Upper lobe of right lung (tissue), 1 donor: Measurements from ENCODE around the gene FAM117B. TPM values are rescaled to one million over a fixed set of nuclear protein-coding genes. Genes with fewer than 3 reads are reported as not detected.

Experiments
- ATAC-seq: fragments of 200-7000 bp; cut with Tn5 transposase; one replicate; pipeline ENCODE4 v1.9.1; 2020; ENCODE audit warnings: mild to moderate bottlenecking, moderate library complexity
- DNase-seq: peaks from one replicate; pipeline ENCODE4 v3.0.0-alpha.2; 2020
- H3K27ac ChIP-seq: fragments of 200-600 bp; one replicate; pipeline ENCODE4 v1.8.0; 2022
- H3K27me3 ChIP-seq: fragments of 200-600 bp; one replicate; pipeline ENCODE4 v1.8.0; 2022; ENCODE audit warnings: mild to moderate bottlenecking
- H3K36me3 ChIP-seq: fragments of 200-600 bp; one replicate; pipeline ENCODE4 v1.8.0; 2022
- H3K4me1 ChIP-seq: fragments of 200-600 bp; one replicate; pipeline ENCODE4 v1.8.0; 2022
- H3K4me3 ChIP-seq: fragments of 200-600 bp; one replicate; pipeline ENCODE4 v1.8.0; 2022; ENCODE audit warnings: mild to moderate bottlenecking
- H3K9me3 ChIP-seq: fragments of 200-600 bp; one replicate; pipeline ENCODE4 v1.8.0; 2022
- CTCF ChIP-seq: fragments of 200-600 bp; IDR thresholded peaks from one replicate; pipeline ENCODE4 v1.8.0; 2022; ENCODE audit warnings: antibody characterized with exemption
- intact Hi-C: fragments of 100-400 bp; cut with DNase I; formaldehyde crosslinking; loops from one replicate; pipeline ENCODE4 v1.11.0; 2022
- total RNA-seq: library from RNA; stranded (reverse); fragmentation: NEBNext Ultra II Directional; extraction: Animal tissue kit (Norgen Biotek cat#: 25700); gene quantifications from one replicate; pipeline ENCODE4 v1.2.1, GENCODE V29; 2021
- donor health status: DM: no; HTN: yes; CAD: no; lungs with severe emphysema.

FAM117B gene
- total RNA-seq, 1 donor from 2014 or later, result 9.8 TPM

DNA sequence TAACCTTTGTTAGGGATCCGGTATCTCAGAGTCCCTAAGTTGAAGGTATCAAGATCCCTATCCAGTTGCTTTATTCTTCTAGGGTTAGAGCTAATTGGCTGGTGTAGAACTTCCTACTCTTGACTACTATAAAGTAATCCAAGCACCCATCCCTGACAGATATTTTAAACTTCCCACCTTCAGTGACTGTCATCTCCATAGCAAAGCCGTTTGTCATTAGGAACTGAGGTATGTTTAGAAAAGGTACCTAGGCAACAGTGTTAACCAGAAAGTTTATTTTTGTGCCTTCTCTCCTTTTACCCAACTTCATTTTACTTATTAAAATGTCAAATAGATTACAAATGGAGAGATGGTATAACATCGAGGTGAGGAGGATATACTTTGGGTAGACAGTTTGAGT is 4.5 kb downstream of the FAM117B start:
- peaks cover 18% of the 10 kb centered on the region for H3K4me1 ChIP-seq
- no peaks in the 10 kb centered on the region for H3K9me3 ChIP-seq
- H3K27me3 ChIP-seq, result no peaks in the 10 kb centered on the region
- DNase-seq (no peak), ATAC-seq (no peak)
- no peak overlapping the region for H3K27ac ChIP-seq
- intact Hi-C loops, result no loop called here
- no peaks in the 10 kb centered on the region for H3K36me3 ChIP-seq
- TF ChIP-seq CTCF, result no peak
- no peak overlapping the region for H3K4me3 ChIP-seq

DNA sequence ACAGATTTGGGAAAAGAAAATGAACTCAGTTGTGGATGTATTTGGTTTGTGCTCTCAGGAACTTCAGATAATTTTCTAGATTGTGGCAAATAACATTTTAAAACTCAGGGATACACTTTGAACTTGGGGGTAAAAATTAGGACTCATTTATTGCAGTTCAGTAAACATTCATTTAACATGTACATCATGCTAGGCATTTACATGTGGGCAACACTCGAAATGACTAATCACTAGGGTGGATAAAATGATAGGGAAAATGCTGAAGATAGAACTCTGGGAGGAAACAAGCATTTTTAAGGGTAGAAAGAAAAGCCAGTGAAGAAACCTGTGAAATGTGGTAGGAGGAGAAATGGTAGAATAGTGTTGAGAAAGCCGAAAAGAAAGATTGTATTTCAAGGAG is 7.8 kb downstream of the FAM117B start:
- Histone ChIP-seq H3K36me3 (no peaks in the 10 kb centered on the region), H3K4me1 (peaks cover 20% of the 10 kb centered on the region), H3K27ac (peak overlapping the region; percentile 25), H3K27me3 (no peaks in the 10 kb centered on the region), H3K9me3 (no peaks in the 10 kb centered on the region), H3K4me3 (no peak overlapping the region)
- ATAC-seq (no peak), DNase-seq (no peak)
- no peak for TF ChIP-seq CTCF
- intact Hi-C loops, result no loop called here

DNA sequence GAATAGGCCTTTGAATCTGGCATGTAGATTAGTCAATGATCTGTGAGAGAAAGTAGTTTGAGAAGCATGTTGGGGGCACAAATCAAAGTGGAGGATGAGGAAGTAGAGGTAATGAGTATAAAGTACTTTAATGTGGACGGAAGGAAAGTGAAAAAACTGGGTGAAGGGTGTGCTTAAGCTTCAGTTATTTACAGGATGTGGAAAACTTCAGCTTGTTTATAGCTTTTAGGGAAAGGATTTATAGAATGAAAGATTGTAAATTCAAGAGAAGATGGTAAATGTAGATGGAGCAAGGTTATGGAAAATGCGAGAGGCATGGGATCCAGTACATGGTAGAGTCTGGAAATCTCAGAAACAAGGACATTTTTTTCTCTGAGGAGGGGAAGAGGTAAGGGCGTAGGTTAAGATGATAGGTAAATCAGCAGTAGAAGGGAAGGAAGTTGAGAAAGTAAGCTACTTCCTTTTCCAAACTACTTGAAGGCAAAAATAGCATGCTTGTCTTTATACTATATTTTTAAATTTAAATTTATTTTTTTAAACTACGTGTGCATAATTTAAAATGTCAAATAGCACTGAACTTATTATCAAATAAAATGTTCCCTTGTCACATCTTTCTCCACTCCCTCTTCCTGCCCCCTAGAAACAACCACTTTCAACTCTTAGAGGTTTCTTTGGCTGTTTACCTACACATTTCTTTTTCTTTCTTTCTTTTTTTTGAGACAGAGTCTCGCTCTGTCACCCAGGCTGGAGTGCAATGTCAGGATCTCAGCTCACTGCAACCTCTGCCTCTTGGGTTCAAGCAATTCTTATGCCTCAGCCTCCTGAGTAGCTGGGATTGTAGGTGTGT is 8.5 kb downstream of the FAM117B start:
- intact Hi-C loops, result no loop called here
- Histone ChIP-seq H3K4me3 (no peak overlapping the region), H3K9me3 (no peaks in the 10 kb centered on the region), H3K27me3 (no peaks in the 10 kb centered on the region), H3K4me1 (peaks cover 23% of the 10 kb centered on the region), H3K27ac (peak overlapping the region; percentile 25), H3K36me3 (no peaks in the 10 kb centered on the region)
- no peak for TF ChIP-seq CTCF
- DNase-seq, result no peak
- no peak for ATAC-seq

DNA sequence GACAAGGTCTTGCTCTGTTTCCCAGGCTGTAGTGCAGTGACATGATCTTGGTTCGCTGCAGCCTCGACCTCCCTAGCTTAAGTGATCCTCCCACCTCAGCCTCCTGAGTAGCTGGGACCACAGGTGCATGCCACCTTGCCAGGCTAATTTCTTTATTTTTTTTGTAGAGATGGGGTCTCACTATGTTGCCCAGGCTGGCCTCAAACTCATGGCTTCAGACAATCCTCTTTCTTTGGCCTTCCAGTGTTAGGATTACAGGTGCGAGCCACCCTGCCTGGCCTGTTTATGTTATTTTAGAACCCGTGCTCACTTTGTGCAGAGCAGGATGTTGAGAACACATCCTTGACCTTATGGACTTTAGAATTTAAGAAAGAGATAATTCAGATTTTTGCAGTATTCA is 17.4 kb downstream of the FAM117B start:
- DNase-seq (no peak), ATAC-seq (no peak)
- peaks cover 9% of the 10 kb centered on the region for H3K4me1 ChIP-seq

GRCh38 chr2:202653890-202654289 is 19.1 kb downstream of the FAM117B start:
- Histone ChIP-seq H3K36me3 (no peaks in the 10 kb centered on the region), H3K9me3 (no peaks in the 10 kb centered on the region), H3K4me1 (peaks cover 3% of the 10 kb centered on the region), H3K27me3 (no peaks in the 10 kb centered on the region), H3K27ac (no peak overlapping the region), H3K4me3 (no peak overlapping the region)
- intact Hi-C loops, result no loop called here
- no peak for TF ChIP-seq CTCF
- ATAC-seq (no peak), DNase-seq (no peak)

More for the DNA sequence above, 17.4 kb downstream of the FAM117B start:
- H3K4me3 ChIP-seq, result no peak overlapping the region
- H3K36me3 ChIP-seq, result no peaks in the 10 kb centered on the region
- no peak for TF ChIP-seq CTCF
- no peaks in the 10 kb centered on the region for H3K9me3 ChIP-seq
- intact Hi-C loops, result no loop called here
- no peaks in the 10 kb centered on the region for H3K27me3 ChIP-seq
- H3K27ac ChIP-seq, result no peak overlapping the region
